ENCODE measurements around the gene SLC1A7. TPM values are rescaled to one million over a fixed set of nuclear protein-coding genes. Genes with fewer than 3 reads are reported as not detected.
A peak's percentile ranks its signal among the peaks of the same experiment; 100 is the strongest.

SLC1A7 gene
- total RNA-seq, 1 donor from 2014 or later = not detected

- H3K79me2 ChIP-seq (ENCODE audit: low read depth) = no peaks in the 10 kb centered on the region
- no peak overlapping the region for H3K4me2 ChIP-seq
- Mint-ChIP-seq H3K9me3 (no peaks in the 10 kb centered on the region), H3K4me1 (peaks cover 14% of the 10 kb centered on the region), H3K27me3 (ENCODE audit: insufficient read depth, low read depth) (peaks cover 25% of the 10 kb centered on the region), H3K36me3 (no peaks in the 10 kb centered on the region), H3K27ac (peak overlapping the region; percentile 86), H3K4me3 (no peak overlapping the region)
- no peak overlapping the region for H2AFZ ChIP-seq (replicated peaks)
- H3K27me3 ChIP-seq = no peaks in the 10 kb centered on the region
- H3K9me3 ChIP-seq (ENCODE audit: low read depth) = no peaks in the 10 kb centered on the region
- H3K27ac ChIP-seq = no peak overlapping the region
- no peak for DNase-seq (ENCODE audit: low spot score)
- peaks cover 14% of the 10 kb centered on the region for H3K4me1 ChIP-seq
- no peaks in the 10 kb centered on the region for H3F3A ChIP-seq (ENCODE audit: low read depth)
- H3K36me3 ChIP-seq = no peaks in the 10 kb centered on the region
- TF ChIP-seq EZH2phosphoT487 (IDR thresholded peaks at IDR 0.05) (no peak), EZH2 (IDR thresholded peaks at IDR 0.05) (no peak), CTCF (IDR thresholded peaks at IDR 0.05) (no peak)
- H3K4me3 ChIP-seq = no peak overlapping the region
- no peak overlapping the region for H3K9ac ChIP-seq
- no peaks in the 10 kb centered on the region for H4K20me1 ChIP-seq (ENCODE audit: low read depth)
Observed at GRCh38 chr1:53080769-53081168, 61.7 kb downstream of the SLC1A7 start.

GRCh38 chr1:53080041-53080440, 62.4 kb downstream of the SLC1A7 start:
- no peak overlapping the region for H3K27ac Mint-ChIP-seq

GRCh38 chr1:53079251-53079650, 63.2 kb downstream of the SLC1A7 start:
- no peak overlapping the region for H2AFZ ChIP-seq (replicated peaks)
- no peak overlapping the region for H3K9ac ChIP-seq
- Mint-ChIP-seq H3K27me3 (ENCODE audit: insufficient read depth, low read depth) (peaks cover 26% of the 10 kb centered on the region), H3K36me3 (no peaks in the 10 kb centered on the region), H3K9me3 (peaks cover 2% of the 10 kb centered on the region), H3K27ac (no peak overlapping the region), H3K4me3 (no peak overlapping the region), H3K4me1 (peaks cover 20% of the 10 kb centered on the region)
- no peaks in the 10 kb centered on the region for H3K9me3 ChIP-seq (ENCODE audit: low read depth)
- no peaks in the 10 kb centered on the region for H3F3A ChIP-seq (ENCODE audit: low read depth)
- no peaks in the 10 kb centered on the region for H4K20me1 ChIP-seq (ENCODE audit: low read depth)
- no peak for TF ChIP-seq EZH2 (IDR thresholded peaks at IDR 0.05)
- TF ChIP-seq EZH2phosphoT487 (IDR thresholded peaks at IDR 0.05) = no peak
- TF ChIP-seq CTCF (IDR thresholded peaks at IDR 0.05) = no peak
- H3K27ac ChIP-seq = no peak overlapping the region
- no peak overlapping the region for H3K4me2 ChIP-seq
- no peaks in the 10 kb centered on the region for H3K79me2 ChIP-seq (ENCODE audit: low read depth)
- no peak for DNase-seq (ENCODE audit: low spot score)
- no peaks in the 10 kb centered on the region for H3K27me3 ChIP-seq
- H3K4me3 ChIP-seq = no peak overlapping the region
- H3K36me3 ChIP-seq = no peaks in the 10 kb centered on the region
- H3K4me1 ChIP-seq = peaks cover 18% of the 10 kb centered on the region

More at GRCh38 chr1:53080041-53080440, 62.4 kb downstream of the SLC1A7 start:
- DNase-seq (ENCODE audit: low spot score) = no peak
- Histone ChIP-seq H3K27me3 (no peaks in the 10 kb centered on the region), H3K79me2 (ENCODE audit: low read depth) (no peaks in the 10 kb centered on the region), H3K4me3 (no peak overlapping the region), H3K27ac (no peak overlapping the region), H3F3A (ENCODE audit: low read depth) (no peaks in the 10 kb centered on the region), H2AFZ (replicated peaks) (no peak overlapping the region), H4K20me1 (ENCODE audit: low read depth) (no peaks in the 10 kb centered on the region), H3K4me2 (no peak overlapping the region), H3K4me1 (peaks cover 14% of the 10 kb centered on the region), H3K9me3 (ENCODE audit: low read depth) (no peaks in the 10 kb centered on the region), H3K9ac (no peak overlapping the region), H3K36me3 (no peaks in the 10 kb centered on the region)
- H3K4me3 Mint-ChIP-seq = no peak overlapping the region
- peaks cover 1% of the 10 kb centered on the region for H3K9me3 Mint-ChIP-seq
- H3K4me1 Mint-ChIP-seq = peaks cover 19% of the 10 kb centered on the region
- TF ChIP-seq EZH2 (IDR thresholded peaks at IDR 0.05) (no peak), EZH2phosphoT487 (IDR thresholded peaks at IDR 0.05) (no peak), CTCF (IDR thresholded peaks at IDR 0.05) (no peak)
- peaks cover 31% of the 10 kb centered on the region for H3K27me3 Mint-ChIP-seq (ENCODE audit: insufficient read depth, low read depth)
- no peaks in the 10 kb centered on the region for H3K36me3 Mint-ChIP-seq

All from neural progenitor cell (in vitro differentiated cells).